ENCODE results near the gene FBXW8.

DNA sequence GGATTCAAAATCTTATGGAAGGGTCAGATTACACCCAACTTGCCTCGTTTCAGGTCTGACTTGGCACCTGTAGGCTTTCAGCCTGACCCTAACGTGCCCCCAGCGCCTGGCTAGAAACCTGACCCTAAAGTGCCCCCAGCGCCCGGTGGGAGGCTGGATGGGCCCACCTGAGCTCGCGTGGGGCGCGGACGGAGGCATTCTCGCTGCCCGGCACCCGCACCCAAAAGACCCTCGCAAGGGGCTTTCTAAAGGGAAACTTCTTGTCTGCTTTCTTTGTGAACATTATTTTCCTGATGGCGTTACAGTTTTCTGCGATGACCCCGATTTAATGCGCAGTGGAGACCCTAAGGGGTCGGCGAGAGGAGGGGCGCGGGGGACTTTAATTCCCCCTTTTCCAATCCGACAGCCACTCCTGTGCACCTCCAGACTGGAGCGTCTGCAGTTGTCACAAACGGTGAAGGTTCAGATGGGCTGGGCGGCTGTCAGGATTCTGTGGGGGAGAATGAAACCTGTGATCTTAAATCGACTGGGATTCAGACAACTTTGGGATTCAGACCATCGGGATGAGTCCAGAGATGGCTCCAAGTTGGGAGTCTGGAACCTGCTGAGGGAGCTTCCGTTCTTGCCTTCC, 28.8 kb upstream of the FBXW8 start:
- TF ChIP-seq CTCF (IDR thresholded peaks at IDR 0.05; ENCODE audit: insufficient read depth, low read length) (no peak), POLR2AphosphoS5 (IDR thresholded peaks at IDR 0.05; ENCODE audit: low read depth) (no peak), SPI1 (IDR thresholded peaks at IDR 0.05; ENCODE audit: borderline replicate concordance, low read depth) (no peak)
- TF ChIP-seq, protein P1, sequence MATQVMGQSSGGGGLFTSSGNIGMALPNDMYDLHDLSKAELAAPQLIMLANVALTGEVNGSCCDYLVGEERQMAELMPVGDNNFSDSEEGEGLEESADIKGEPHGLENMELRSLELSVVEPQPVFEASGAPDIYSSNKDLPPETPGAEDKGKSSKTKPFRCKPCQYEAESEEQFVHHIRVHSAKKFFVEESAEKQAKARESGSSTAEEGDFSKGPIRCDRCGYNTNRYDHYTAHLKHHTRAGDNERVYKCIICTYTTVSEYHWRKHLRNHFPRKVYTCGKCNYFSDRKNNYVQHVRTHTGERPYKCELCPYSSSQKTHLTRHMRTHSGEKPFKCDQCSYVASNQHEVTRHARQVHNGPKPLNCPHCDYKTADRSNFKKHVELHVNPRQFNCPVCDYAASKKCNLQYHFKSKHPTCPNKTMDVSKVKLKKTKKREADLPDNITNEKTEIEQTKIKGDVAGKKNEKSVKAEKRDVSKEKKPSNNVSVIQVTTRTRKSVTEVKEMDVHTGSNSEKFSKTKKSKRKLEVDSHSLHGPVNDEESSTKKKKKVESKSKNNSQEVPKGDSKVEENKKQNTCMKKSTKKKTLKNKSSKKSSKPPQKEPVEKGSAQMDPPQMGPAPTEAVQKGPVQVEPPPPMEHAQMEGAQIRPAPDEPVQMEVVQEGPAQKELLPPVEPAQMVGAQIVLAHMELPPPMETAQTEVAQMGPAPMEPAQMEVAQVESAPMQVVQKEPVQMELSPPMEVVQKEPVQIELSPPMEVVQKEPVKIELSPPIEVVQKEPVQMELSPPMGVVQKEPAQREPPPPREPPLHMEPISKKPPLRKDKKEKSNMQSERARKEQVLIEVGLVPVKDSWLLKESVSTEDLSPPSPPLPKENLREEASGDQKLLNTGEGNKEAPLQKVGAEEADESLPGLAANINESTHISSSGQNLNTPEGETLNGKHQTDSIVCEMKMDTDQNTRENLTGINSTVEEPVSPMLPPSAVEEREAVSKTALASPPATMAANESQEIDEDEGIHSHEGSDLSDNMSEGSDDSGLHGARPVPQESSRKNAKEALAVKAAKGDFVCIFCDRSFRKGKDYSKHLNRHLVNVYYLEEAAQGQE (IDR thresholded peaks at IDR 0.05; ENCODE audit: insufficient replicate concordance, low read depth), result no peak

Data from HL-60 (cell line).